GM19193 (cell line): Measurements from ENCODE around the gene TMEM256.

Experiments used
- POLR2A ChIP-seq: IDR thresholded peaks from 4 replicates; pipeline ENCODE4 v1.6.1; 2011; ENCODE audit not compliant: insufficient read depth, insufficient read length; ENCODE audit errors: extremely low read depth

The TMEM256 gene

GRCh38 chr17:7403977-7404736, at the start of gene TMEM256:
TSS of gene TMEM256 (minus strand) at chr17:7404097. CDS start at chr17:7404084, 13 bp downstream.
- TF ChIP-seq POLR2A: peak; percentile 92

DNA sequence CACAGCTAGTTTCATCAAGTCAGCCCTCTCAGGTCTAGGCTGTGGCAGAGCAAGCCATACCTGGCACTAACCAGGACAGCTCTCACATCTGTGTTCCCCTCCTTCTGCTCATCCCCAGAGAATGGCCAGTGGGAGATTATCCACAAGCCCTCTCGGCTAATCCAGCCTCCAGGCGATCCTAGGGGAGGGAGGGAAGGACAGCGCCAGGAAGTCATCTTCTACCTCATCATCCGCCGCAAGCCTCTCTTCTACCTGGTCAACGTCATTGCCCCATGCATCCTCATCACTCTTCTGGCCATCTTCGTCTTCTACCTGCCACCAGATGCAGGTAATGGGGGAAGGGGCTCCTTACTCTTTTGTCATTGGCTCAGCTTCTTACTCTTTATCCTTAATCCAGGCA, 44.6 kb upstream of the TMEM256 start:
- TF ChIP-seq POLR2A: no peak

- no peak for TF ChIP-seq POLR2A
These were observed 41.7 kb upstream of the TMEM256 start for GRCh38 chr17:7445619-7445968.

DNA sequence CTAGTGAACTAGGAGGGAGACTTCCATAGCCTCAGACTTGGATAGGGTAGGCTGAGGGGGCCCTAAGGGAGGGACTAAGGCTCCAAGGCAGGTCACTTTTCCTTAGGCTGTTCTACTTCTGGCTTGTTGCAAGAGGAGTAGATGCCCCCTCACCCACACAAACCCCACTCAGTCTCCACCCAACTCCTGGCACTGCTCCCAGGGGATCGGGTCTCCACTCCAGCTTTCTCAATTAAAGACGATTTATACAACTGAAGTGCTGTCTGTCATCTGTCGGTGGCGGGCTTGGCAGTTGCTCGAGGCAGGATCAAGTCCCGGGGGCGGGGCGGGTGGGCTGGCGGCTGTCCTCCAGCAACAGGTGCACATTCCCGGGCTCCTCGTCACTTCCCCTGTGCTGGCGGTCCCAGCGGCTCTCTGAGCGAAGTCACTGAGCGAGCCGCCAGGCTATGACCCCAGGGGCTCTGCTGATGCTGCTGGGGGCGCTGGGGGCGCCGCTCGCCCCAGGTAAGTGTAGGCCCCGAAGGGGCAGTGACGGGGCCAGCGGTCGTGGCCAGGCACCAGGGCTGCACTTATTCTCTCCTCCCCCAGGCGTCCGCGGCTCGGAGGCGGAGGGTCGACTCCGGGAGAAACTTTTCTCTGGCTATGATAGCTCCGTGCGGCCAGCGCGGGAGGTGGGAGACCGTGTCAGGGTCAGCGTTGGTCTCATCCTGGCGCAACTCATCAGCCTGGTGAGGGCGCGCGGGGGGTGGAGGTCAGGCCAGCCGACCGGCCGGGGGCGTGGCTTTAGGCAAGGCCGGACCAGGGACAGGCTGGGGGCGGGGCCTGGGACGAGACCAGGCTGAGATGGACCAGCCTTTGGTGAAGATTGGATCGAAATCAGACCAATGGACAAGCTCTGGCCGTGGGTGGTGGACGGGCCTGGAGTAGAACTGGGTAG, 41.1 kb upstream of the TMEM256 start, which contains the start of gene CHRNB1:
Gene CHRNB1 (plus strand): TSS at position 380 of the 937 bp plus-strand sequence. CDS start 67 bp downstream, at position 447.
- TF ChIP-seq POLR2A: no peak

DNA sequence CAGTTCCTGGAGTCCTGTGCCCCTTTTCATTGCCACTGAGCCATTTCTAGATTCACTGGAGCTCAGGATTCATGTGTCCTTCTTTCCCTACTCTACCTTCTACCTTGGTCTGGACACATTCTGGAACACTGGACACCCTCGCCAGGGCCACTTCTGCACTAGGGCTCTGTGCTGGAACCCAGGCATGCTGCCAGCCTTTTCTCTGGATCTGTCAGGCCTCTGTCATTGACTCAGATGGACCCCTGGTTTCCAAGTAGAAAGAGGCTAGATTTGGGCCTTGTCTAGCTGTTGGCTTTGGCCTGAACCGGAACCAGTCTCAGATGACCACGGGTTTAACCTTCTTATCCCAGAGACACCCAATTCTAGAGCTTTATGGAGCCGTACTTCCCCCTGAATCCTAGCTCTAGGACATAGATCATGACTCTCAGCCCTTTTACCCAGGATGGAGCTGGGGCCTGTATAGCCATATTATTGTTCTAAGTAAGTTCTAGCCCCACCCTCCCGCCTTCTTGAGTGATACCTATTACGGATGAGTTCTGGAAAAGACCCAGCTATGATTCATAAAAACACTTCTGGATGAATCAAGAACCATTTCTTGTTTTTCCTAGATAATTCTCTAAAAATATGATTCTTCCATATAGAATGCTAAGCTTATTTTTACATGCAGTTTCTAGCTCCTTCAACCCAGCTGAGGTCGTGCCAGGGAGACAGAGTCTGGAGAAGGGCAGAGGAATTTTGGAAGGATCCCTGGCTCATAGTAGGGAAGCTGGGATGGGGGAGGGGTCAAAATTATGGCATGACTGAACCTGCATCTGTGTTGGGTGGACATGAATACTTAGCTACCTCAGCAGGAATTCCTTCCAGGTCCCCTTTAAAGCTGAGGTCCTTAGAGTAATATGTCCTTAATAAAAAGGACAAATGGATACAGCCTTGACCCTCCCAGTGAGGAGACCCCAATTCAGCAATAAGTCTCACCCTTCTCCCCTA, 39.9 kb upstream of the TMEM256 start:
- no peak for TF ChIP-seq POLR2A

DNA sequence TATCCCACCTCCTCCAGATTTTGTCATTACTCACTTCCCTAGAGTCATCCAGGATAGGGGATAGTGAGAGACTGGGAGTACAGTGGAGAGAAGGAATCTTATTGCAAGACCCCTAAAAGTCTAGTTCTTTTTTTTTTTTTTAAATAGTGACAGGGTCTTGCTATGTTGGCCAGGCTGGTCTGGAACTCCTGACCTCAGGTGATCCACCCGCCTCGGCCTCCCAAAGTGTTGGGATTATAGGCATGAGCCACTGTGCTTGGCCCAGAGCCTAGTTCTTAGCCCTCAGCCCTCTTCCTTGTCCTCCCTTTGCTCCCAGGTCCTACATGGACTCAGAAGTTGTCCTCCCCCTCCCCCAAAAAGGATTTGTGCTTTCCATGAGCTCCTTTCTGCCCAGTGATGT, 38.2 kb upstream of the TMEM256 start:
- no peak for TF ChIP-seq POLR2A

DNA sequence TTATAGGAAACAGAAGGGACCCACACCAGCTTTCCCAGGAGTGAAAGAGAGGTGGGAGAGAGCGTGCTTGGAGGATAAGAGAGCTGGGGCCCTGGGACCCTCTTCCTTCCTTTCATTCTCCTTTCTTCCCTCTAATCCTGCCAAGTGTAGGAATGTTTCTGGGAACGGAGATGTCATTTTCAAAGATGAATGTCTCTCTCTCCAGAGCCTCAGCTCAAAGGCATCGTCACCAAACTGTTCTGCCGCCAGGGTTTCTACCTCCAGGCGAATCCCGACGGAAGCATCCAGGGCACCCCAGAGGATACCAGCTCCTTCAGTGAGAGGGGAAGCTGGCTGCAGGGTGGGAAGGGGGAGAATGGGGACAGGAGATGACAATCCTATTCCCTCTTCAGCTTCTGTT, 37.4 kb upstream of the TMEM256 start:
- no peak for TF ChIP-seq POLR2A

- TF ChIP-seq POLR2A: peak; percentile 5
These were observed 36.9 kb upstream of the TMEM256 start for GRCh38 chr17:7440834-7441195.

- TF ChIP-seq POLR2A: no peak
These were observed 36.4 kb upstream of the TMEM256 start for GRCh38 chr17:7440113-7440833.

- TF ChIP-seq POLR2A: no peak
These were observed 35.7 kb upstream of the TMEM256 start, which contains the start of gene FGF11 for GRCh38 chr17:7439462-7440112. TSS of gene FGF11 (plus strand) at chr17:7439512. CDS start at chr17:7439621, 109 bp downstream.

DNA sequence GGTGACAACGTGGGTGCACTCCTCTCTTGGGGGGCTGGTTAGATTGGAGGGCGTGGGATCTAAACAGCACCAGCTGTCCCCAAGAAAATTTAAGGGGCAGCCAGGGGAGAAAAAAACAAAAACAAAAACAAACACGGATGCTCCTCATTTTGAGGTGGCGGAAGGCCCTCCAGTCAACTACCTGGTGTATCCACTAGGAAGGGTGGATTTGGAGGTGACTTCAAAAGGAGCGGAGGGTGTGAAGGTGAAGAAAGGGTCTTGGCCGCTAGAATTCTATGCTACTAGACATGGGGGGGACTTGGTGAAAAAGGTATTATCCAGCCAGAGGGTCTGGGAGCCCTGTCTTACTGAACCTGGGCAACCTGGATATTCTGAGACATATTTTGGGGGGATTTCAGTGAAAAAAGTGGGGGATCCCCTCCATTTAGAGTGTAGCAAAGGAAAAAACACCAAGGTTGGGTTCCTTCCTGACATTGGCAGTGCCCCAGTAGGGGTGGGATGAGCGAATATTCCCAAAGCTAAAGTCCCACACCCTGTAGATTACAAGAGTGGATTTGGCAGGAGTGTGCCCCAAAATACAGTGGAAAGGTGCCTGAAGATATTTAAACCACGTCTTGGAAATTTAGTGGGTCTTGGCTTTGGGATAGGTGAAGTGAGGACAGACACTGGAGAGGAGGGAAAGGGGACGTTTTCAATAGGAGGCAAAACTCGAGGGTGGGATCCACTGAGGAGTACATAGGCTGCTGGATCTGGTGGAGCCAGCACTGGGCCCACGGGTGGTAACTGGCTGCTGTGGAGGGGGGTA, 35.0 kb upstream of the TMEM256 start:
- no peak for TF ChIP-seq POLR2A

DNA sequence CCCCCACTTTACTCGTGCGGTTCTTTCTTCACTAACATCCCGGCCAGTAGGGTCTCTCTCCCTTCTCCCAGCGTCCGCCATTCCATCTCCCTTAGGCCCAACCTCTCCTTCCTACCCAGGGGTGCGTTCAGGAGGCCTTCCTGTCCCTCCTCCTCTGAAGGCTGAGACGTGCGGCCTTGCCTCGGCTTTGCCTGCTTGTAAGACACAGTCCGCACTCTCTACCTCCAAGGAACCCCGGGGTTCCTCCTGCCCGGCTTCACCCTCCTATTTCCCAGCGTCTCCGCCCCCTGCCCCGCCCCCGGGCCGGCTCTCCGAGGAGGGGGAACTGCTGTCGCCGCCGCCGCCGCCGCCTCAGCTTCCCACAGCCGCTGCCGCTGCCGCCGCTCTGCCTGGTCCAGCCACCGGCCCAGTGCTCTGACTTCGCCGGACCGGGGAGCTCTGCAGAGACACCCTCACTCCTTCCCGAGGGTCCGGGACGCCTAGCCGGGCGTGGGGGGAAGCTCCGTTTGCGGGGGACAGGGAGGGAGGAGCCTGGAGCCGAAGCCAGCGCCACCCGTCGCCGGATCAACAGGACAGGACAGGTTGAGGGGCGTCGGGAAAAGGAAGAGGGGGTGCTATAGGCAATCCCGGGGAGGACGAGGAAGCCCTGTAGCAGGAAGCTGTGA, 34.2 kb upstream of the TMEM256 start:
- no peak for TF ChIP-seq POLR2A
